Germinal center (tissue), 1 donor: ENCODE measurements around the gene REST.
"Not testable (repeated sequence)": the region's sequence is repeated elsewhere in the genome, so short reads cannot be mapped to it uniquely, and the experiment has no call there.

Experiments
- DNase-seq: peaks from one replicate; pipeline ENCODE4 v3.0.0; 2012; ENCODE audit warnings: mixed read lengths, low spot score

REST gene

GRCh38 chr4:56908206-56909085 is 746 bp downstream of the REST start:
- DNase-seq, result peak; percentile 88

- peak; percentile 76 for DNase-seq
Observed at GRCh38 chr4:56909086-56909894, 1.6 kb downstream of the REST start.

- DNase-seq, result no peak
Observed at GRCh38 chr4:56910172-56910967, 2.7 kb downstream of the REST start.

- DNase-seq, result no peak
Observed at GRCh38 chr4:56914336-56914735, 6.6 kb downstream of the REST start.

- not testable (repeated sequence) for DNase-seq
Observed at GRCh38 chr4:56914977-56915376, 7.3 kb downstream of the REST start.

GRCh38 chr4:56927196-56927595 is 19.5 kb downstream of the REST start:
- DNase-seq, result no peak

DNA sequence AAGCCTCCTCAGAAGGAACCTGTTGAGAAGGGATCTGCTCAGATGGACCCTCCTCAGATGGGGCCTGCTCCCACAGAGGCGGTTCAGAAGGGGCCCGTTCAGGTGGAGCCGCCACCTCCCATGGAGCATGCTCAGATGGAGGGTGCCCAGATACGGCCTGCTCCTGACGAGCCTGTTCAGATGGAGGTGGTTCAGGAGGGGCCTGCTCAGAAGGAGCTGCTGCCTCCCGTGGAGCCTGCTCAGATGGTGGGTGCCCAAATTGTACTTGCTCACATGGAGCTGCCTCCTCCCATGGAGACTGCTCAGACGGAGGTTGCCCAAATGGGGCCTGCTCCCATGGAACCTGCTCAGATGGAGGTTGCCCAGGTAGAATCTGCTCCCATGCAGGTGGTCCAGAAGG is 22.9 kb downstream of the REST start:
- no peak for DNase-seq

GRCh38 chr4:56931924-56932323 is 24.2 kb downstream of the REST start:
- DNase-seq, result no peak

- DNase-seq, result no peak
Observed at GRCh38 chr4:56937262-56937661, 29.6 kb downstream of the REST start.

DNA sequence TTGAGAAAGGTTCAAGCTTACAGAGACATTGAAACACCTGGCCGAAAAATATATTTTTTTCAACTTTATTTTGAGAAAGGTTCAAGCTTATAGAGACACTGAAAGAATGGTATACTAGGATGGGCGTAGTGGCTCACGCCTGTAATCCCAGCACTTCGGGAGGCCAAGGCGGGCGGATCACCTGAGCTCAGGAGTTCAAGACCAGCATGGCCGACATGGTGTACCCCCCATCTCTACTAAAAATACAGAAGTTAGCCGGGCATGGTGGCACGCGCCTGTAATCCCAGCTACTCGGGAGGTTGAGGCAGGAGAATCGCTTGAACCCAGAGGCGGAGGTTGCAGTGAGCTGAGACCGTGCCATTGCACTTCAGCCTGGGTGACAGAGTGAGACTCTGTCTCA is 32.1 kb downstream of the REST start:
- DNase-seq, result not testable (repeated sequence)

DNA sequence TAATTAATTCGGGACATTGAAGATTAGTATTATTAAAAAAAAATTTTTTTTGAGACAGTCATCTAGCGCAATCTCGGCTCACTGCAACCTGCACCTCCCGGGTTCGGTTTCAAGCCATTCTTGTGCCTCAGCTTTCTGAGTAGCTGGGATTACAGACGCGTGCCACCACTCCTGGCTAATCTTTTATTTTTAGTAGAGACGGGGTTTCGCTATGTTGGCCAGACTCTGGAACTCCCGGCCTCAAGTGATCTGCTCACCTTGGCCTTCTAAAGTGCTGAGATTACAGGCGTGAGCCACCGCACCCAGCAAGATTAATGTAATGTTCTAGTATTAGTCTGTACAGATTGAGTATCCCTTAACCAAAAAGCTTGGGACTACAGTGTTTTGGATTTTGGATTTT is 32.7 kb downstream of the REST start:
- DNase-seq, result no peak

- no peak for DNase-seq
Observed at GRCh38 chr4:56940971-56941370, 33.3 kb downstream of the REST start.

DNA sequence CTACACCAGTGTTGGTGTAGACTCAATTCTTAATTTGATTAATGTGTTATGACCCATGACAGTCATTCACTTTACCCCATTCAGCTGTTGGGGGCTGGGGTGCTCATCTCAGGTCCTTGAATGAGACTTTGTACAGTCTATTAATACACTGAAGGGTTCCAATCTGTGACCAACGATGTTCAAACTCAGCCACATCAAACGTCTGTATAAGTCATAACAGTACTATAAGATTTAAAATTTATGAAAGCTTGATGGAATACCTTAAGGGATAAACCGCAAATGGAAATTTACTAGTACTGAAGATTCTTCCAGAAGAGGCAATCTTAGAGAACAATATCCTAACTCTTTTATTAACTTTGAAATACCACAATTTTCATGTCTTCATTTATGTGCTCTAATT is 33.7 kb downstream of the REST start:
- DNase-seq, result no peak

DNA sequence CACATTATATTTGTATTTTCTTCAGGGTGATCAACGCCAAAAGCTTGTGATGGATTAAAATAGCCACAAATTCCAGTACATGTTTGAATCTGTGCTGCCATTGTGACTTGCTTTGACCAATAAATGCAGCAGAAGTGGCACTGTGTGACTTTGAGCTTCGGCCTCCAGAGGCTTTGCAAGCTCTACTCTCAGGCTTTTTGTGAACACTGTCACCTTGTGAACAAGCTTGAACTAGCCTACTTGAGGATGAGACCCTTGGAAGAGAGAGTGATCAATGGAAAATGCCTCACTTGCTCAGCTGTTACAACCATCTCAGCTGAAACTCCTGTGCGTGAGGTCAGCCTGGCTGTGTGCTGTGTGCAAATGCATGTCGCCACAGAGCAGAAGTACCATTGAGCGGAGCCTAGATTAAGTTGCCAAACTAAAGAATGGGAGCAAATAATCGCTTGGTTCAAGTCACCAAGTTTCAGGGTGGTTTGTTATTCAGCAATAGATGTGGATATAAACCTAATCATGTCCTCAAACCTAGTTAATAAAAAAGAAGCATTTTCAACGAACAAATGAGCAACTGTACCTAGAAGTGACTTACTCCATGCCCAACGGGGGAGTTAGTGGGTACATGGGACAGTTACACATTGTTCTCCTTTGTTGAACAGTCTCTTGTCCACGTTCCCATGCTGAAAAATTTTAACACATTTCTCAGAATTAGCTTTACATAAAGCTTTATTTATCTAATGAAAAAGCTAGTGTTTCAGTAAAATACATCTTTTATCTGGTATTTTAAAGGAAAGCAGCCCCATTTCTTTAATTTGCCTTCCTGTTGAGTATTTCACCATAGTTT is 46.2 kb downstream of the REST start:
- DNase-seq, result no peak

DNA sequence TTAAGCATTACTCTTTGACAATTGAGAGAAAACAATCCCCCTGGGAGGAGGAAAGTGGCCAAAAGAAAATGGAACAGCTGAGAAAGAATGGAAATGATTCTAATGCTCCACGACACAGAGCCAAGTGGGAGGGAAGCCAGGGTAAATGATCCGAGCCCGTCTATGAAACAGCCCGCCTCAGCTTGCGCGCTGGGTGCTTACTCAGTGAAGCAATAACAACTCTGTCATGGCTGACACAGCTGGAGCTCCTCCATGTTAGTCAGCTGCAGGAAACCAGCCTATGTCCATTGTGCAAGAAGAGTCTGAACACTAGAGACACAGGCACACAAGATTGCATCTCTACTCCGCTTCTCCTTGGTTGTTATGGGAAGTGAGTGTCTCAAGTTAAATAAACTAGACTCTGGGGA is 50.4 kb downstream of the REST start:
- no peak for DNase-seq

DNA sequence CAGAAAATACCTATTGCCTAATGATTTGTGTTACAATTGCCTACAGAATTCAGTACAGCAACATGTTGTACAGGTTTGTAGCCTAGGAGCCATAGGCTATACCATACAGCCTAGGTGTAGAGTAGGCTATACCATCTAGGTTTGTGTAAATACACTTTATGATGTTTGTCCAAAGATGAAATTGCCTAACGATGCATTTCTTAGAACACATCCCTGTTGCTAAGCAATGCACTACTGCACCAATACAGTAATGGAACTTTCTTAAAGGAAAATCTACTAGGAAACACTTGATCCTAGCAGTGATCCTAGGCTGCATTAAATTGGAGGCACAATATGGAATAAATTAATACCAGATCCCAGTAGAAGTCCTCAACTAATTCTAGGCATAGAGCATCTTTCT is 51.4 kb downstream of the REST start:
- no peak for DNase-seq

DNA sequence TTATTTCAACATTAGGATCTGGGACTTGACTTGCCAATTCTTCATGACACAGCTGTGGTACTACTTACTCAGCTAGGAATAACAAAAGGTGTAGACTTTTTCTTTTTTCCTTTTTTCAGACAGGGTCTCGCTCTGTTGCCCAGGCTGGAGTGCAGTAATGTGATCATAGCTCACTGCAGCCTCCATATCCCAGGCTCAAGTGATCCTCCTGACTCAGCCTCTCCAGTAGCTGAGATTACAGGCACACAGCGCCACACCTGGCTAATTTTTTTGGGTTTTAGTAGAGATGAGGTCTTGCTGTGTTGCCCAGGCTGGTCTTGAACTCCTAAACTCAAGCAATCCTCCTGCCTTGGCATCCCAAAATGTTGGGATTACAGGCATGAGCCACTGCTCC is 53.4 kb downstream of the REST start:
- DNase-seq, result no peak

DNA sequence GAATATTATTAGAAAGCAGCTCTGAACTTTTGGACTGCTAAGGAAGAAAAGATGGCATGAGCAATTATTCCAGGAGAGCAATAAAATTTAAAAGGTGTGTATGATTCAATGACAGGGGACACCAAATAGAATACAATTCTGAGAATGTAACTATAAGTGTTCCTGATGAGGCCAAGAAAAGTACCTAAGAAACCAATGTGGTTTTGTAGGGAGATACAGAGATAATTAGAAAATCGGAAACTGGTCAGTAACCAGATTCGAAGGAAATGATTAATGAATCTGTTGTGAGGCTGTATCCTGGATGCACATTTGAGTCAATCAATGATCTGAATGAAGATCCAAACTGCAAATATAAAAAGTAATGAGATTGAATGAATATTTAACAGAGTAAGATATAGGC is 63.7 kb downstream of the REST start:
- no peak for DNase-seq

DNA sequence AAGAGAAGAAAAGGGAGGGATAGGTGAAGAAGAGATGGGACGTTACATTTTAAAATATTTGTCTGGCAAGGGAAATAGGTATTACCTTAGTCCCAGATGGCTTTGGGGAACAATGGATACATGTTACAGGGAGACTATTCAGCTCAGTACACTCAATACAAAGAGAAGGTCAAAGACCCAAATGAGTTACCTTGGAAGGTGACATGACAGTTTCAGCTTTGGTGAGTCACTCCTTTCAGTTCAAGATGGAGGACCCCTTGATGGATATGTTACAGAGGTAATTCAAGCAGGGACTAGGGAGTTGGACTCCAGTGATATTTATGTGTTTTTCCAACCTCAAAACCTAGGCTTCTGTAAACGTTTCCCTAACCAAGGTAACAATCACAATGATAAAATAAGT is 64.7 kb downstream of the REST start:
- DNase-seq, result no peak

DNA sequence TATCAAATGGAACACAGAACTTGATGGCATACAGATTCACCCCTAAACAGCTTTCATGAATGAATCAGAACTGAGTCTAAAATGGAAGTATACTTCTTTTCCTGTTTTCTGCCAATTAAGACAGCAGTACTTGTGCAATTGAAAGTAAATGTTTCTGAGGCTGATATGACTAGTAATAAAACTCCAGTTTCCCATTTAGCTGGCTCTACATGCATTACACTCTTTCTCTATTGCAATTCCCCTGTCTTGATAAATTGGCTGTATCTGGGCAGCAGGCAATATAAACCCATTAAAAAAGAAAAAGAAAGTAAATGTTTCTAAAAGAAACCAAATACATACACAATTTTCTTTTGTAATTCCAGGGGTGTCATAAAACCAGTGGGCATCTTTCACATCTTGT is 65.1 kb downstream of the REST start:
- DNase-seq, result no peak

GRCh38 chr4:56973336-56973735 is 65.6 kb downstream of the REST start:
- no peak for DNase-seq
